Measurements from ENCODE around the gene ALK.

The ALK gene

GRCh38 chr2:29921560-29921915, at the start of gene ALK:
ALK (minus strand) TSS chr2:29921586; CDS start chr2:29920659, 927 bp downstream.
- DNase-seq (ENCODE audit: low read depth) = peak; percentile 67
- no peak within 1 kb of the TSS for H3K4me3 ChIP-seq (ENCODE audit: low read depth, low read length)
- TF ChIP-seq CTCF (IDR thresholded peaks at IDR 0.05; ENCODE audit: control insufficient read depth, extremely low read depth, insufficient read depth) = no peak

GRCh38 chr2:29966266-29966665, 44.9 kb upstream of the ALK start:
- DNase-seq (ENCODE audit: low read depth) = no peak
- H3K4me3 ChIP-seq (ENCODE audit: low read depth, low read length) = no peak overlapping the region
- TF ChIP-seq CTCF (IDR thresholded peaks at IDR 0.05; ENCODE audit: control insufficient read depth, extremely low read depth, insufficient read depth) = no peak

- no peak overlapping the region for H3K4me3 ChIP-seq (ENCODE audit: low read depth, low read length)
- DNase-seq (ENCODE audit: low read depth) = no peak
- no peak for TF ChIP-seq CTCF (IDR thresholded peaks at IDR 0.05; ENCODE audit: control insufficient read depth, extremely low read depth, insufficient read depth)
Measured at GRCh38 chr2:29963972-29964570, 42.7 kb upstream of the ALK start.

GRCh38 chr2:29962922-29963321, 41.5 kb upstream of the ALK start:
- no peak for DNase-seq (ENCODE audit: low read depth)
- H3K4me3 ChIP-seq (ENCODE audit: low read depth, low read length) = no peak overlapping the region
- no peak for TF ChIP-seq CTCF (IDR thresholded peaks at IDR 0.05; ENCODE audit: control insufficient read depth, extremely low read depth, insufficient read depth)

- DNase-seq (ENCODE audit: low read depth) = no peak
- no peak overlapping the region for H3K4me3 ChIP-seq (ENCODE audit: low read depth, low read length)
- no peak for TF ChIP-seq CTCF (IDR thresholded peaks at IDR 0.05; ENCODE audit: control insufficient read depth, extremely low read depth, insufficient read depth)
Measured at GRCh38 chr2:29954316-29954715, 32.9 kb upstream of the ALK start.

- no peak for TF ChIP-seq CTCF (IDR thresholded peaks at IDR 0.05; ENCODE audit: control insufficient read depth, extremely low read depth, insufficient read depth)
- no peak overlapping the region for H3K4me3 ChIP-seq (ENCODE audit: low read depth, low read length)
- no peak for DNase-seq (ENCODE audit: low read depth)
Measured at GRCh38 chr2:29952973-29953372, 31.6 kb upstream of the ALK start.

GRCh38 chr2:29951576-29951975, 30.2 kb upstream of the ALK start:
- DNase-seq (ENCODE audit: low read depth) = no peak
- no peak overlapping the region for H3K4me3 ChIP-seq (ENCODE audit: low read depth, low read length)
- TF ChIP-seq CTCF (IDR thresholded peaks at IDR 0.05; ENCODE audit: control insufficient read depth, extremely low read depth, insufficient read depth) = no peak
